CD14-positive monocyte (primary cell): ENCODE measurements around the gene RAB6A. TPM values are rescaled to one million over a fixed set of nuclear protein-coding genes. Genes with fewer than 3 reads are reported as not detected.

ENCODE experiments used
- DNase-seq, 3 donors: peaks; one replicate each; pipeline ENCODE4 v3.0.0-alpha.2; 2011 to 2022
- H2AFZ ChIP-seq: 2 replicates; pipeline ENCODE4 v1.6.0; 2012; ENCODE audit warnings: mild to moderate bottlenecking, low read depth, low read length, inconsistent platforms; ENCODE audit not compliant: insufficient read depth, poor library complexity, severe bottlenecking
- H3K27ac ChIP-seq, 2 donors: 1 replicate in 1 of 2; 2 replicates in 1 of 2; pipeline ENCODE4 v1.5.1; 2012 to 2013; ENCODE audit warnings: low read length in 2 of 2, control low read depth in 1 of 2, inconsistent platforms in 1 of 2, low read depth in 1 of 2, mild to moderate bottlenecking in 1 of 2
- H3K27me3 ChIP-seq, 2 donors: one replicate each; pipeline versions ENCODE4 v1.6.0 to v1.6.1; 2011 to 2013; ENCODE audit warnings: low read length in 2 of 2; ENCODE audit not compliant: control insufficient read depth in 2 of 2, insufficient read depth in 2 of 2
- H3K36me3 ChIP-seq, 2 donors: replicated peaks in 1 of 2; 1 replicate in 1 of 2; 2 replicates in 1 of 2; pipeline versions ENCODE4 v1.5.1 to v1.6.1; 2012 to 2013; ENCODE audit warnings: low read length in 2 of 2, control low read depth in 1 of 2, inconsistent platforms in 1 of 2, mild to moderate bottlenecking in 1 of 2; ENCODE audit not compliant: insufficient read depth in 2 of 2, control insufficient read depth in 1 of 2
- H3K4me1 ChIP-seq, 2 donors: 1 replicate in 1 of 2; 2 replicates in 1 of 2; pipeline versions ENCODE4 v1.5.1 to v1.6.1; 2012 to 2013; ENCODE audit warnings: low read length in 2 of 2, control low read depth in 1 of 2, inconsistent platforms in 1 of 2, mild to moderate bottlenecking in 1 of 2, moderate library complexity in 1 of 2; ENCODE audit not compliant: insufficient read depth in 2 of 2, control insufficient read depth in 1 of 2
- H3K4me2 ChIP-seq: replicated peaks from 2 replicates; pipeline ENCODE3; 2012; ENCODE audit warnings: low read length, moderate library complexity, mild to moderate bottlenecking; ENCODE audit not compliant: poor library complexity, severe bottlenecking; ENCODE audit errors: extremely low read depth
- H3K4me3 ChIP-seq, 3 experiments: fragments of 200-600 bp in 1 of 3; sonication (generic) in 1 of 3; replicated peaks in 1 of 3; 1 replicate in 2 of 3; 2 replicates in 1 of 3; pipeline ENCODE4 v1.5.1; 2011 to 2013; ENCODE audit warnings: low read length in 3 of 3, mild to moderate bottlenecking in 3 of 3, control low read depth in 2 of 3, low read depth in 2 of 3, inconsistent platforms in 1 of 3, moderate library complexity in 1 of 3
- H3K79me2 ChIP-seq: 2 replicates; pipeline ENCODE4 v1.6.0; 2012; ENCODE audit warnings: mild to moderate bottlenecking, control low read depth, inconsistent platforms, low read length, moderate library complexity; ENCODE audit not compliant: insufficient read depth
- H3K9ac ChIP-seq: 2 replicates; pipeline ENCODE4 v1.6.0; 2017; ENCODE audit warnings: low read length, mild to moderate bottlenecking; ENCODE audit not compliant: insufficient read depth, poor library complexity, severe bottlenecking
- H3K9me3 ChIP-seq, 2 donors: replicated peaks in 1 of 2; 1 replicate in 1 of 2; 2 replicates in 1 of 2; pipeline versions ENCODE4 v1.5.1 to v1.6.1; 2012 to 2013; ENCODE audit warnings: low read length in 2 of 2, control low read depth in 1 of 2; ENCODE audit not compliant: control insufficient read depth in 1 of 2, insufficient read depth in 1 of 2
- H4K20me1 ChIP-seq: 2 replicates; pipeline ENCODE4 v1.6.0; 2012; ENCODE audit warnings: mild to moderate bottlenecking, low read length, control low read depth, moderate library complexity; ENCODE audit not compliant: insufficient read depth
- H3K27ac Mint-ChIP-seq, 7 donors: one replicate each; pipeline ENCODE4 v1.8.0; 2020; ENCODE audit warnings: mild to moderate bottlenecking in 7 of 7, mixed read lengths in 7 of 7, moderate library complexity in 6 of 7, inconsistent platforms in 2 of 7
- H3K27me3 Mint-ChIP-seq, 3 donors: one replicate each; pipeline ENCODE4 v1.8.0; 2021 to 2022; ENCODE audit warnings: low read depth in 3 of 3, mild to moderate bottlenecking in 3 of 3, mixed read lengths in 3 of 3, moderate library complexity in 3 of 3, inconsistent platforms in 1 of 3
- H3K36me3 Mint-ChIP-seq, 2 donors: one replicate each; pipeline ENCODE4 v1.8.0; 2020; ENCODE audit warnings: mixed read lengths in 2 of 2, inconsistent platforms in 1 of 2, mild to moderate bottlenecking in 1 of 2
- H3K4me1 Mint-ChIP-seq: one replicate; pipeline ENCODE4 v1.8.0; 2020; ENCODE audit warnings: mild to moderate bottlenecking, mixed read lengths
- H3K4me3 Mint-ChIP-seq, 2 donors: one replicate each; pipeline ENCODE4 v1.8.0; 2020; ENCODE audit warnings: mild to moderate bottlenecking in 2 of 2, mixed read lengths in 2 of 2, moderate library complexity in 1 of 2
- H3K9me3 Mint-ChIP-seq, 7 donors: one replicate each; pipeline ENCODE4 v1.8.0; 2020 to 2022; ENCODE audit warnings: mixed read lengths in 7 of 7, mild to moderate bottlenecking in 6 of 7, moderate library complexity in 6 of 7, inconsistent platforms in 2 of 7
- CTCF ChIP-seq: fragments of 200-600 bp; IDR thresholded peaks from one replicate; pipeline ENCODE4 v1.8.0; 2022; ENCODE audit warnings: antibody characterized with exemption, mild to moderate bottlenecking
- WGBS: methylation state at CpG from one replicate; pipeline ENCODE4 v1.1.5; 2013; ENCODE audit warnings: missing lambda C conversion rate; ENCODE audit not compliant: insufficient coverage; 5-methylcytosine and 5-hydroxymethylcytosine counted together
- intact Hi-C, 2 donors: fragments of 100-400 bp; cut with micrococcal nuclease; formaldehyde crosslinking; loops; one replicate each; pipeline versions ENCODE4 v1.15.0 to v1.15.1; 2023
- polyA plus RNA-seq, 3 donors: library from polyadenylated mRNA; depleted of rRNA in 1 of 3; unstranded in 2 of 3; stranded (reverse) in 1 of 3; fragments of 300-500 nt in 2 of 3; fragments of >200 nt in 1 of 3; fragmentation: Illumina TruSeq in 2 of 3; gene quantifications; 1 replicate in 2 of 3; 2 replicates in 1 of 3; pipeline ENCODE4 v1.2.3, GENCODE V29; 2012 to 2021

RAB6A gene
- polyA plus RNA-seq, 3 donors: 38.3 to 91.3 (median 78.6) TPM

GRCh38 chr11:73667891-73668290, 93.0 kb downstream of the RAB6A start:
- Mint-ChIP-seq H3K4me3 (no peak overlapping the region), H3K27ac (no peak overlapping the region), H3K4me1 (peaks cover 16% of the 10 kb centered on the region), H3K9me3 (no peaks in the 10 kb centered on the region), H3K36me3 (peaks cover 2 to 4% of the 10 kb centered on the region in 2 donors), H3K27me3 (peaks cover 2 to 5% (median 4%) of the 10 kb centered on the region in 3 donors)
- no peak overlapping the region for H2AFZ ChIP-seq
- TF ChIP-seq CTCF: no peak
- WGBS: no CpG with 5 or more reads among the region's 1 CpG
- H4K20me1 ChIP-seq: no peaks in the 10 kb centered on the region
- H3K27ac ChIP-seq: no peak overlapping the region
- no peak overlapping the region for H3K9ac ChIP-seq
- no peaks in the 10 kb centered on the region for H3K79me2 ChIP-seq
- DNase-seq: no peak
- no peaks in the 10 kb centered on the region for H3K27me3 ChIP-seq
- no peaks in the 10 kb centered on the region for H3K9me3 ChIP-seq
- intact Hi-C loops: no loop called here
- H3K4me1 ChIP-seq: peaks cover 11 to 15% of the 10 kb centered on the region in 2 donors
- no peak overlapping the region for H3K4me2 ChIP-seq
- H3K4me3 ChIP-seq: no peak overlapping the region
- H3K36me3 ChIP-seq: no peaks in the 10 kb centered on the region

- Histone ChIP-seq H3K27me3 (peaks cover 0 to 12% of the 10 kb centered on the region in 2 donors), H3K9ac (no peak overlapping the region), H3K4me3 (no peak overlapping the region), H3K4me2 (no peak overlapping the region), H4K20me1 (no peaks in the 10 kb centered on the region), H3K27ac (no peak overlapping the region), H3K4me1 (peaks cover 23 to 28% of the 10 kb centered on the region in 2 donors), H3K79me2 (no peaks in the 10 kb centered on the region), H3K36me3 (no peaks in the 10 kb centered on the region), H3K9me3 (no peaks in the 10 kb centered on the region), H2AFZ (no peak overlapping the region)
- Mint-ChIP-seq H3K4me1 (peaks cover 33% of the 10 kb centered on the region), H3K27ac (peak overlapping the region in 2 of 7 donors; percentile 50 to 59), H3K9me3 (no peaks in the 10 kb centered on the region), H3K27me3 (peaks cover 13 to 18% (median 15%) of the 10 kb centered on the region in 3 donors), H3K4me3 (no peak overlapping the region), H3K36me3 (peaks cover 0 to 5% of the 10 kb centered on the region in 2 donors)
- no peak for TF ChIP-seq CTCF
- no peak for DNase-seq
- intact Hi-C loops: loop anchor here in 1 of 2 donors (5.0 kb wide), 1 partner anchor 313 kb away; no protein-coding TSS in a partner anchor
Measured at GRCh38 chr11:73664877-73665276, 96.0 kb downstream of the RAB6A start.
